Stimulated activated CD8-positive, alpha-beta memory T cell treated with anti-CD3 and anti-CD28 coated beads, Interleukin-15, amount 100 ng/mL, for 1 hour (primary cell): ENCODE measurements around the gene SETD5.
A peak's percentile ranks its signal among the peaks of the same experiment; 100 is the strongest.

ENCODE experiments used
- DNase-seq: peaks from one replicate; pipeline ENCODE4 v3.0.0-alpha.2; 2020; ENCODE audit warnings: low read depth

Gene SETD5

DNA sequence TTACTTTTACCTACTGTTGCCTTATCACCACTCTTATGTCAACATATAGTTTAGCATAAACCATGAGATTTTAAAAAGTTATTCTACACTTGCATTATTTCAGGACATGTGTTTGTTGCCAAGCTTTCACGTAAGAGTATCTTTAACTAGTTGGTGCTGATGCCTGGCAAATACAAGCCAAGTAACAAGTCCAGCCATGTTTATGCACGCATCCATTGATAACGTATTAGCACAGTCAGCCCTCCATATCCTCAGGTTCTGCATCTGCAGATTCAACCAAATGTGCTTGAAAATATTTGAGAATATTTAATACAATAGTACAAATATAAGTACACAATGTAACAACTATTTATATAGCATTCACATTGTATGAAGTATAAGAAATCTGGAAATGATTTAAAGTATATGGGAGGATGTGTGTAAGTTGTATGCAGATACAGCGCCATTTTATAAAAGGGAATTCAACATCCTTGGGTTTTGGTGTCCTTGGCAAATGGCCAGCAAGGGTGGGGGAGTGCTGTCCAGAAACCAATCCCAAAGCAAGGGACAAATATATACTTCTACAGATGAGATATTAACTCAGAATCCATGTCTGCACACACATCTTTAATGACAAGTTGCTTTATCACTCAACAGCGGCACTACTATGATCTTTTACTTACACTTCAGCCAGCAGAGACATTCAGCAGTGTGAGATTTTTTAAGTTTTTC is 8.7 kb upstream of the SETD5 start:
- DNase-seq: no peak

DNA sequence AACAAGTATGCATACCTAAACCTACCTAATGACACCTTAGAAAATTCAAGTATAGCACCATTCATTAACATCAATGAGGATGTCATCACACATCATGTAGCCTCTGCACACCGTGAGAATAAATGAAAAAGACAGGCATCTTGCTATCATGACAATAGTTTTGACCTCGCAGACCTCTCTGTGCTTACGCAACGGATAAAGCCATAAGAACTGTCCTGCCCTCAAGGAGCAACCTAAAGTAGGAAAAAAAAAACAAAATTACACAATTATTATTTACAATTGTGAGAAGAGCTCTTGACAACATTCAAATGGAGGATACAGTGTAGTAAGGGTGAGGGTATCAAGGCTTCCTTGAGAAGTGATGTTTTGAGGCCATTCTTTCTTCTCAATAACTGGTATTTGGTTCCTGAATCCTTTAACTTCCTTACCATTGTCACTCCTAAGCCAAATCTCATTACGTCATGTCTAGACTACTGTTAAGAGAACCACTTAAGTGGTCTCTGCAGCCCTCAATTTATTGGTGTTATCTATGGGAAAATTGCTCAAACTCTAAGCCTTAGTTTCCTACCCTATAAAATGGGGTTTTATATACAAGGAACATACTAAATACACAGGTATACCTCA is 7.0 kb upstream of the SETD5 start:
- DNase-seq: no peak

DNA sequence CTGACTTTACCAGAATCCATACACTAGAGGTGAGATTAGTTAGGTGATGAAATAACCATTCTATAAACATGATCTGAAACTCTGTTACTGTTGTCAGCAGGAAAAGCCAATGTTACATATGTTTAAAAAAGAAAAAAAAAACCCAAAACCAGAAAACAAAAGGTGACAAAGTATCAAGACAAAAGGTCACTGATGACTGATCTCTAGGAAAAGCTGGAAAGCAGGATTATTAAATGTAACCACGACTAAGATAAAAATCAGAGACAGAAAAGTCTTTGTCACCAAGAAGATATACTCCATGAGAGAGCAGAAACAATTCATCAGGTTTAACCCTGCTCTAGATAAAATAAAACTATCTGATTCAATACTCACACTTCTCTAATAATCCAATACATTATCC is 5.4 kb upstream of the SETD5 start:
- DNase-seq: no peak

DNA sequence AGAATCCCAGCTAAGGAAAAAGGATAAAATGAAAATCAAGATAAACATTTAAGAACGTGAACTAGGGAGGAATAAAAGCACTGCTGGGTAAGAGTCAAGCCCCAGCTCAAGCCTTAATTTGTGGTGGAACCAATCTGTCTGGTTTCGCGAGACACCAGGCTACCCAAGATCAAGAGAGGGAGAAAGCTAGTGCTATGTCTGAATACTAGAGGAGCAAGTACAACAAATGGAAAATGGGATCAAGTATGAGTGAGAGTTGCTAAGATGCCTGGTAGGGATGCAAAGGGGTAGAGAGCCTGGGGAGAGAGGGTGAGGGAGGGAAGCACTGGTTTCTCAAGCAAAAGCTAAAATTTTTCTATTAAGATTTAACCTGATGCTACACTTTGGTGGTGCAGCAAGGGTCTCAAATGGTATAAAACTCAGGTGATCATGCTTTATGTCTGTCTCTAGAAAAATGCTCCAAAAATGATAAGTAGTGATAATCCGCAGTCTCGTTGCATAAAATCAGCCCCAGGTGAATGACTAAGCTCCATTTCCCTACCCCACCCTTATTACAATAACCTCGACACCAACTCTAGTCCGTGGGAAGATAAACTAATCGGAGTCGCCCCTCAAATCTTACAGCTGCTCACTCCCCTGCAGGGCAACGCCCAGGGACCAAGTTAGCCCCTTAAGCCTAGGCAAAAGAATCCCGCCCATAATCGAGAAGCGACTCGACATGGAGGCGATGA is 1.7 kb upstream of the SETD5 start:
- DNase-seq: no peak

DNA sequence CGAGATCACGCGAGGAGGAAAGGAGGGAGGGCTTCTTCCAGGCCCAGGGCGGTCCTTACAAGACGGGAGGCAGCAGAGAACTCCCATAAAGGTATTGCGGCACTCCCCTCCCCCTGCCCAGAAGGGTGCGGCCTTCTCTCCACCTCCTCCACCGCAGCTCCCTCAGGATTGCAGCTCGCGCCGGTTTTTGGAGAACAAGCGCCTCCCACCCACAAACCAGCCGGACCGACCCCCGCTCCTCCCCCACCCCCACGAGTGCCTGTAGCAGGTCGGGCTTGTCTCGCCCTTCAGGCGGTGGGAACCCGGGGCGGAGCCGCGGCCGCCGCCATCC is 1.1 kb upstream of the SETD5 start:
- DNase-seq: peak; percentile 56

DNA sequence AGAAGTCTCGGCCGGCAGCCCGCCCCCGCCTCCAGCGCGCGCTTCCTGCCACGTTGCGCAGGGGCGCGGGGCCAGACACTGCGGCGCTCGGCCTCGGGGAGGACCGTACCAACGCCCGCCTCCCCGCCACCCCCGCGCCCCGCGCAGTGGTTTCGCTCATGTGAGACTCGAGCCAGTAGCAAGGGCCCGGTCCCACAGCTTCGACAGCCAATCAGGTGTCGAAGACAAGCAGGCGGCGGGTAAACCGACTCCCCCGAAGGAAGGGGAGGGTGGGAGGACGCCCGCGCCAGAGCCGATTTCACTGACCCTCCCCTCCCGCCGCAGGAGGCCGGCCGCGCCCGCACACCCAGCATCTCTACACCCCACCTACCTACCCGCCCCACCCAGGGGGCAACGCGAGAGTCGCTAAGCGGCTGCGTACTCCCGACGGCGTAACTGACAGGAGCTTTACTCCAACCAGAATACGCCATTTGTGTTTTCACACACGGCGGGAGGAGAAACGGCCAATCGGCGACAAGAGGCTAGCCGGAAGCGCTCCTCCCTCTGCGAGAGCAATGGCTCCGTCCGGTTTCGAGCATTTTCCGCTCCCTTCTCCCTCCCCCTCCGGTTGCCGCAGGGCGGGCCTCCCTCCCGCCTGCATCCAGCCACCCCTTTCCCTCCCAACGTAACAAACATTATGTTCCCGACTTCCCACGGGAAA is 633 bp upstream of the SETD5 start:
- peak; percentile 99 for DNase-seq

DNA sequence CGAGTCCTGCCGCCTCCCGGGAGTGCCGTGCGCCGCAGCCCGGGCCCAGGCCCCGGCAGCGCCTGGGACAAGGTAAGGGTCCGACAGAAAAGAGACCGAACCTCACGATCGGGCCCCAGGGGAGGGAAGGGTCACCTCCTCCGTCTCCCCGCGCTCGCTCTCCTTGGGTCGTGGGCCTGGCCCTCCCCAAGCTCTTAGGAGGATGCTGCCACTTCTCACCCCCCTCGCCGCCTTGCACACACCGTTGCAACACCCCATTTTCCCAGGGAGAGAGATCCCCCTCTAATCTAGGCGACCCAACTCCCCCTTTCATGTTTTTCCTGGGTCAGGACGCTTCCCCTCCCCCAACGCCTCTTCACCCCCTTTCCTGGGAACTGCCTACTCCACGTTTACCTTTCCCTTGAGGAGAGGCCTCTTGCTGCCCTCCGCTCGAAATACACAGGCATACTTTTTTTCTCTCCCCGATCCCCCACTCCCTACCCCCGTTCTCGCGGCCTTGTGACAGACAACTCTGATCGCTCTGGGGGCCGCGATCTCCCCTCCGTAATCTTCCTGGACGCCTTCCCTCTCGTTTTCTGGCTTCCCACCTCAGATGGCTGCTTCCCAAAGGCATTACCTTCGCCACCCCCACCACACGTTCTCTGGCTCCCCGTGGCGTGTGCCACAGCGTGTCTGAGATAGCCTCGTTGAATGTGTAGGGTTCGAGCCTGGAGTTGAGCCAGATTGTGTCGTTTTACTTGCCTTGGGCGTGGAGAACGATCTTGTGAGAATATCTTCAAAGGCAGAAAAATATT is 688 bp downstream of the SETD5 start:
- no peak for DNase-seq

DNA sequence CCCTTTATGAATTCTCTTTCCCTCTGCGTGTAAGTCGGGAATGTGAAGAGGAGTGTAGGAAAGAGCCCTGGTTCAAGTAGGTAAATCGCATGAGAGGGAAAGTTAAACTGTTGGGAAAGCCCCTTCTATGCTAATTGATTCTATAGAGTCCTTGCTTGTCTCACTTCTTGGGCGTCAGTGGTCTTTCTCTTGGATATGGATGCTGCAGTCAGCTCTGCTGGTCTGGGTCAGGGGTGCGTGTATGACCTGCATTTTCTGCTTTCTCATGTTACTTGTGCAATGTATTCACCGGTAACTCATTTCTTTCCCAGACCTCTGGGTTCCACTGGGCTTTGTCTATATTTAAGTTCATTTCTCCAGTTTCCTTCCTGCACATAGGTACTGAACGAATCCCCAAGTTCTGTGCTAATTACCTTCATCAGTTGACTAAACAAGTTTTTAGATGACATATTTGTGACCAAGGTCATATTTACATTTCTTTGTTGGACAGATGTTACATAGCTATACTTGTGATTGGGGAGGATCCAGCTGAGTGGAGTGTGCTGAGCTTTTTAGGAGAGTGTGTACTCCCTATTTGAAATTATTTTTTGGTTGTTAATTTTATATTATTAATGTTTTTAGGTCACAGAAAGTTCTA is 1.4 kb downstream of the SETD5 start:
- DNase-seq: no peak

DNA sequence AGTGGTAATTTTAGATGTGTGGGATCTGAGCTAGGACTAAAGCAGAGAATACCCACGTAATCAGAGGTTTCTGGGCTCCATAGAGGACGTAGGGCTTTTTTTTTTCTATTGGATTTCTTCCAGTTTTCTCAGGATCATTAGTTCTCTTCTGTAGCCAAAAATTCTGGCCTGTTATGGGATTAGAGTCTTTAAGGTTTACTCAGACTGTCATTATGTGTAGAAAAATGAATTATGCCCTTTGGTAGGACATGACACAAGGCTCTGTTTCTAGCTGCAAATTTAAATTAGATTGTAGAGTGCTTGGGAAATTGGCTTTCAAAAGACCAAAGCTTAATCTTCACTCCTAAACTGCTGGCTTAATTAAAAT is 1.9 kb downstream of the SETD5 start:
- no peak for DNase-seq

DNA sequence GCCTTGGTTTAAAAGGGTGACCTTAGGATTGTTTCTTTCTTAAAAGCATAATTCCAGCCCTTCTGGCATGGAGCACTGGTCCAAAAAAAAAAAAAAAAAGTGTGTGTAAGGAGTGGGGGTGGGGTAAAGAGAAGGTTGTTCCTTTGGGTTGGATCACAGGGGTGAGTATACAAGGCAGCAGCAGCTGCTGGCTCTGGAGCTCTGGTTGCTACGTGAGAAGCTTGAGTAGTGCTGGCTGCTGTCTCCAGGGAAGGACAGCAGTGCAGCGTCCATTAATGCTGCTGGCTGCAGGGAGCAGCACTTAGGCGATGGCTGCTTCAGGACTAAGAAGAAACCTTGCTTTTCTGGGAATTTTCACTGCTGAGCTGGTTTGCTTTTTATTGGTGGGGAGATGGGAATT is 2.3 kb downstream of the SETD5 start:
- no peak for DNase-seq

DNA sequence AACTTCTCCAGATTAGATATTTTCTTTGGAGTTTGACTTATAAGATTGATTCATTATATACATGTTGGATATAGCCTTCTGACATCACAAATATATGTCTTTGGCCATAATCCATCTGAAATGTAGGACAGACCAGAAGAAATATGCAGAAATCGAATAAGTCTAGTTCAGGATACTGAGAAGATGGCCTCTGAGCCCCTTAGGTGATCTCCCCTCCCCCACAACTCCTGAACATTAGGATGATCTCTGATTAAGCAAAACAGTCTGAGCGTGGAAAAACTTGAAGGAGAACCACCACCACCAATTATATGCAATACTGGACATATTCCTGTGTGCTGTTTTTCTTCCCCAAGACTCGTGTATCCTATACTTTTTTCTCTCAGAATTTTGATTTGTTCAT is 3.2 kb downstream of the SETD5 start:
- no peak for DNase-seq

DNA sequence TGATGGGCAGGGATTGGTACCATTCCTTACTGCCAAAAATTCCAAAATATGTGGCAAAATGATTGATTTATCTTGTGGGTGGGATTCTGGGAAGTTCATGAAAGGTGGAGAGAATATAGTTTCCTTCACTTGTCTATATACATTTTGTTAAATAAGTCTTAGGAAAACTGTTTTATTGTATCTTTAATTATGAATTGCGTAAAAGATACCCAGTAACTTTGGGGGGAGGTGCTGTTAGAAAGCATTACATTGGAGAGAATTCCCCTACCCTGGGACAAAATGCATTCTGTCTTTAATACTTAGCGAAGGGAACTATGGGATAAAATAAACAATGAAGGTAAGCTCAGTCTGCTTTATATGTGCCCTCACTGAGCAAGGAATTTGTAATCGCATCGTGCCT is 4.6 kb downstream of the SETD5 start:
- DNase-seq: no peak

DNA sequence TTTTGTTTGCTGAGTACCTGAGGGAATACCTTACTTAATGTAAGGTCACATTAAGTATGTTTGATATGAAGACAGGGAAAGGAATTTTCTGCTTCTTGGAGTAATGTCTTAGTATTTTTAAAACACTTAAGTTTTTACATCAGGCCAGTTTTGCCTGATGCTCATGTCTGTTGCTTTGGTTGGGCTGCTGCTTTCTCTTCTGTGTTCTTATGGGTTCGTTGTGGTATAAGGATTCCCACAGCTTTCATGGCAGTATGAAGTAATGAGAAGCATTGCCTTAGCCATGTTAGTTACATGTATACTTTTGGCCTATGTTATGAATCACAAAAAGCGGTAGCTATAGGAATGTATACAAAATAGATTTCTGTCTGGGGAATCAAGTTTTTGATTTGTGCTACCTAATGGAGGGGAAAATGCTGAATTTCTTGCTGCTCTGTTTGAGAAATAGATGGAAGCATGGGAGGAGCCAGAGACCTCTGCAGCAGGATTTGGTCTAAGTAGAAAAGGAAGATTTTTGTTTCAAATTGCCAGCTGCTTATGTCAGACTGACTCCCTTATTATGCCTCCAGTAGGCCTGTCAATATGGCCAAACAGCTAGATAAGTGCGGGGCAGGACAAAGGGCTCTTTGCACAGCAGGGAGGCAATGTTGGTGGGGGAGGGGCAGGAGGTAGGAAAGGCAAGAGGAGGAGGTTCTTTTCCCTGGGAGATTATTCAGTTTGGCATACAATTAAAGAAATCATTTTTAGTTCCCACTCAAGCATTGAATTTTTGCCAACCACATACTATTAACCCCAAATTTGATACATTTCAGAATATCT is 5.2 kb downstream of the SETD5 start:
- no peak for DNase-seq

DNA sequence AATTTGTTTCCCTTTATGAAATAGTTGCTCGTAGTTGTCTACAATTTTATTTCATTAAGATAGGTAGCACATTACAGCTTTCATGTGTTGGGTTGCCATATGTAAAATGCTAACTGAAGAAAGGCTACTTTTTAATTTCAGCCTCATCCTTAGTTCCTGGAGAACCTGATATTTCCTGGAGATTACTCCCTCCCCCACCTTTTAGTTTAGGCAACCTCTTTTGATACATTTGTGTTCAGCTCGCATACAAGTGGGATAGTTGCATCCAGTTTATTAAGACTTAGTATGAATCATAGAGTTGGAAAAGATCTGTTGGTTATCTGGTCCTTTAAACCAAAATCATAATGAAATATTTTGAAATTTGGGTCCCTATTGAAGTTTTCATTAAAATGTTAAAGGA is 6.0 kb downstream of the SETD5 start:
- DNase-seq: no peak

DNA sequence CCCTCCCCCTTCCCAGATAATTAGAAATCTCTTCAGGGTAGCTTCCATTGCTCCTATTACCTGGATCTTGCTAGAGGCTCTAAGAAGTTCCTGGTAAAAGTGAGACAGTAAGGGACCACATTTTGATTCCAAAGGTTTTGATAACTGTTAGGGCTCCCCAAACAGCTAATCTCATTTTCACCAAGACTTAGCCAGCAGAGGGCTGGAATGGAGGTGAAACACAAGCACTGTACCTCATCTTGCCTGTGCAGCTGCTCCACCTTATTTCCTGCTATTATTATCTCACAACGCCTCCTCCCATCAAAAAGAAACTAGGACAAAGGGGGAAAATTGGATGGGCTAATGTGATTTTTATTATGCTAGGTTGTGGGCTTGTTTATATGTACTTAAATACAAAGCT is 7.3 kb downstream of the SETD5 start:
- DNase-seq: no peak

DNA sequence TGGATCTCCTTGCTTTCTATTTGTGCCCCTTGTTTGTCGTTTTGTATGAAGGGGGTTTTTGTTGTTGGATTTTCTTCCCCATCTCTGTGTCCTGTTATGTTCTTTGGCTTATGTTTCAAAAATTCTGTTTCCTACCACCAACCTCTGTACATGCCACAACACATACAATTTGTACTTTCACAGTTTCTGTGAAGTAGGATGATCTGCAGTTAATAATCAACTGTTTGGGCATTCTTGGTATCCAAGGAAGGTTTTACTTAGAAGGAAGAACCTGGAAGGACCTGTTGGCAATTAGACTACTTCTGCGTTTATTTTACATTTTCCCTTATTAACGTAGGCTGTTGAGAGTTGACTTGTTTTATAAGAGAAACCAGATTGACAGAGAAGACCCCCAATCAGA is 8.3 kb downstream of the SETD5 start:
- no peak for DNase-seq

DNA sequence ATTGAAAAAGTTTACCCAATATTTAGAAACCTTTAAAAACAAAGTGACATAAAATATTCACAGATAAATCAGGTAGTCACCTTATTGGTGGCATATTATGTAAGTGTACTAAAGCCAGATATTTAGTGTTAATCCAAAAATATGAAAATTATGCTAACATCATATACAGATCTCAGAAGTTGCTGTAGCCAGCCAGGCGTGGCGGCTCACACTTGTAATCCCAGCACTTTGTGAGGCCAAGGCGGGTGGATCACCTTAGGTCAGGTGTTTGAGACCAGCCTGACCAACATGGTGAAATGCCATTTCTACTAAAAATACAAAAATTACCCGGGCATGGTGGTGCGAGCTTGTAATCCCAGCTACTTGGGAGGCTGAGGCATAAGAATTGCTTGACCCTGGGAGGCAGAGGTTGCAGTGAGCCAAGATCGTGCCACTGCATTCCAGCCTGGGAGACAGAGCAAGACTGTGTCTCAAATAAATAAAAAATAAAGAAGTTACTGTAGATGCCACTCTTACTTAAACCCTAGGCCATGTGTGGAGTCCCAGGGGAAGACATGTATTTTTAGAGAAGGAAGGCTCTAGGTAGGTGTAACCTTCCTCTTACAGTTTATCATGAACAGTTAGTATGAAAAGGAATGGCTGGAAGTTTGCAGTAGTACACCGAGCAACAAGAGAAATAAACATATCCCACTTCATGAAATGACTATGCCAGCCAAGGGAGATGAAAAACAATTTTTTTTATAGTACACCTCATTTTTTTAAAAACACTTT is 9.6 kb downstream of the SETD5 start:
- no peak for DNase-seq

DNA sequence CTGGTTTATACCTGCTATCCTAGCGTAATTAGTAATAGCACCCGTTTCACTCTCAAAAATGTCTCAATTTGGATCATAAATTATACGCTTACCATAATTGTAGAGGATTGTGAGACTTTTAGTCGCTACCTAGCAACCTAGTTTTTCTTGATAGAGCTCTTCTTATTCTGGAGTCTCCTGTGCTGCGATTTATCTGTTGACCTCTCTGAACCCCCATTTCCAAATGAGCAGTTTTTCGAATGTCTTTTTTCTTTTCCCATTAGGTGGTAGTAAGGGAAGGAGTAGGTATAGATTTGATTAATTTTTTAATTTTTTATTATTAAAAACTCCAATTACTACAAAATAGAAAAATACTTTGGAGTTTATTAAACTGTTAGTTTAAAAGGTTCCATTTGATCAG is 10.6 kb downstream of the SETD5 start:
- DNase-seq: no peak

DNA sequence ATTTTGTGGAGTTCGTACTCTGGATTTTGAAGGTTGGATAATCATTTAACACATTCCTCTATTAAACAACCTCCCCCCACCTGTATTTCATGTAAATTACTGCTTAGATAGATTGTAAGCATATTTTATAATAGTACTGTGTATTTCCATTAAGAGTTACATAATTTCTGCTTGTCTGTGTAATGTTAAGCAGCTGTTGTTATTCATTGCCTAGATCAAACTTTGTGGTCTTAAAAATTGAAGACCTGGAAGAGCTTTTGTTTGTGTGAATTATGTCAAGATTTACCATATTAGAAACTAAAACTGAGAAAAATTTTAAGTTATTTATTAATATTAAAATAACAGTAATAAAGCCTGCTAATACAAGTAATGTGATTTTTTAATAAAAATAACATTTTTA is 11.1 kb downstream of the SETD5 start:
- no peak for DNase-seq
